K562 (cell line): ENCODE measurements around the gene PHC3. TPM values are rescaled to one million over a fixed set of nuclear protein-coding genes. Genes with fewer than 3 reads are reported as not detected.

Experiments
- ATAC-seq: fragments of 200-7000 bp; cut with Tn5 transposase; 3 replicates; pipeline ENCODE4 v1.9.1; 2020; ENCODE audit warnings: moderate library complexity
- BruUV-seq: library from RNA; stranded (reverse); fragments of 400-500 nt; replicated peaks from 2 replicates; lab custom pipeline; 2021; lab: Mats Ljungman, UMichigan
- CTCF ChIA-PET: fragments of 300-600 bp; formaldehyde crosslinking; extraction: SDS; loops from one replicate; lab custom pipeline; 2021; ENCODE audit warnings: low intra/inter-chr PET ratio; lab: Yijun Ruan, JAX
- POLR2A ChIA-PET: fragments of 300-600, 350-650 bp; sonication (Branson Sonifier 250); formaldehyde crosslinking; extraction: SDS; loops from one replicate; lab custom pipeline; 2021; ENCODE audit warnings: antibody characterized with exemption, inconsistent platforms; lab: Yijun Ruan, JAX
- DNase-seq, 4 experiments: peaks; one replicate each; pipeline versions ENCODE4 v3.0.0 to v3.0.0-alpha.2; 2011 to 2018; ENCODE audit warnings: low spot score in 3 of 4, mixed read lengths in 3 of 4; ENCODE audit errors: extremely low read depth in 1 of 4
- FAIRE-seq: peaks from 2 replicates; lab custom pipeline; 2011; peaks lifted over from hg19 to GRCh38; lab: Jason Lieb, UNC
- H2AFZ ChIP-seq: 2 replicates; pipeline ENCODE4 v1.6.0; 2011; ENCODE audit warnings: low read depth, low read length, control low read depth, inconsistent platforms
- H3K27ac ChIP-seq: fragments of 200-600 bp; 3 replicates; pipeline ENCODE4 v1.8.0; 2011; ENCODE audit warnings: low read depth, mild to moderate bottlenecking, control low read depth, inconsistent platforms, low read length, moderate library complexity, mixed read lengths; ENCODE audit errors: extremely low read depth
- H3K27me3 ChIP-seq, 2 experiments: fragments of 300-600 bp in 1 of 2; 2 replicates in 1 of 2; 3 replicates in 1 of 2; pipeline versions ENCODE4 v1.6.0 to v1.8.0; 2011; ENCODE audit warnings: inconsistent platforms in 2 of 2, low read length in 2 of 2, mild to moderate bottlenecking in 1 of 2, mixed read lengths in 1 of 2, moderate library complexity in 1 of 2; ENCODE audit not compliant: control insufficient read depth in 2 of 2, insufficient read depth in 2 of 2
- H3K36me3 ChIP-seq: fragments of 300-600 bp; 3 replicates; pipeline ENCODE4 v1.8.0; 2011; ENCODE audit warnings: mild to moderate bottlenecking, low read length, inconsistent platforms; ENCODE audit not compliant: control insufficient read depth, insufficient read depth
- H3K4me1 ChIP-seq, 2 experiments: fragments of 200-600 bp in 1 of 2; replicated peaks in 1 of 2; 2 replicates in 1 of 2; 3 replicates in 1 of 2; pipeline versions ENCODE4 v1.5.1 to v1.8.0; 2011; ENCODE audit warnings: inconsistent platforms in 2 of 2, low read length in 2 of 2, mild to moderate bottlenecking in 1 of 2, mixed read lengths in 1 of 2, moderate library complexity in 1 of 2; ENCODE audit not compliant: control insufficient read depth in 2 of 2, insufficient read depth in 2 of 2
- H3K4me2 ChIP-seq: 2 replicates; pipeline ENCODE4 v1.6.1; 2011; ENCODE audit warnings: low read length, control low read depth, inconsistent platforms, mixed read lengths; ENCODE audit not compliant: insufficient read depth
- H3K4me3 ChIP-seq: fragments of 200-600 bp; sonication (generic), shearing (Covaris generic); 2 replicates; pipeline ENCODE4 v1.5.1; 2016; ENCODE audit warnings: control low read depth, inconsistent platforms
- H3K79me2 ChIP-seq: fragments of 200-600 bp; 3 replicates; pipeline ENCODE4 v1.8.0; 2011; ENCODE audit warnings: low read length, inconsistent platforms; ENCODE audit not compliant: control insufficient read depth, insufficient read depth
- H3K9ac ChIP-seq, 2 experiments: 2 replicates each; pipeline versions ENCODE4 v1.6.0 to v1.6.1; 2011; ENCODE audit warnings: low read depth in 2 of 2, low read length in 2 of 2, control low read depth in 1 of 2, inconsistent platforms in 1 of 2, mild to moderate bottlenecking in 1 of 2, mixed read lengths in 1 of 2; ENCODE audit not compliant: insufficient read depth in 1 of 2
- H3K9me1 ChIP-seq: one replicate; pipeline ENCODE4 v1.6.0; 2011; ENCODE audit warnings: inconsistent platforms, mild to moderate bottlenecking, low read length, moderate library complexity; ENCODE audit not compliant: control insufficient read depth, insufficient read depth
- H3K9me3 ChIP-seq: replicated peaks from 2 replicates; pipeline ENCODE4 v1.5.1; 2011; ENCODE audit warnings: low read depth, low read length, inconsistent platforms; ENCODE audit not compliant: control insufficient read depth, insufficient read depth
- H4K20me1 ChIP-seq: replicated peaks from 2 replicates; pipeline ENCODE4 v1.6.1; 2011; ENCODE audit warnings: low read length, inconsistent platforms, mixed read lengths; ENCODE audit not compliant: control insufficient read depth, insufficient read depth
- ASH1L ChIP-seq: fragments of 450-650 bp; IDR thresholded peaks from 2 replicates; pipeline ENCODE4 v1.6.1; 2018; ENCODE audit warnings: borderline replicate concordance, mild to moderate bottlenecking, low read depth; ENCODE audit not compliant: partially characterized antibody
- BRD4 ChIP-seq: fragments of 200-600 bp; sonication (generic); IDR thresholded peaks from 2 replicates; pipeline ENCODE4 v1.6.1; 2017; ENCODE audit warnings: inconsistent platforms
- FOXA3 ChIP-seq, 2 experiments: fragments of 450-650 bp in 1 of 2; sonication (generic) in 1 of 2; formaldehyde crosslinking; IDR thresholded peaks in 1 of 2; conservative IDR thresholded peaks in 1 of 2; 2 replicates each; pipeline versions ENCODE4 v1.4.0 to v1.8.0; 2020 to 2022; ENCODE audit warnings: mild to moderate bottlenecking in 2 of 2, missing genetic modification reagents in 1 of 2
- L3MBTL2 ChIP-seq: fragments of 450-650 bp; IDR thresholded peaks from 2 replicates; pipeline ENCODE4 v1.6.1; 2016; ENCODE audit warnings: mild to moderate bottlenecking, moderate library complexity
- NKRF ChIP-seq: fragments of 450-650 bp; IDR thresholded peaks from 2 replicates; pipeline ENCODE4 v1.6.1; 2016; ENCODE audit warnings: borderline replicate concordance
- NR1H2 ChIP-seq: sonication (generic); formaldehyde crosslinking; IDR thresholded peaks from 2 replicates; pipeline ENCODE4 v1.4.0; 2020; ENCODE audit warnings: mild to moderate bottlenecking, missing genetic modification reagents
- PHTF2 ChIP-seq: fragments of 250-450 bp; sonication (Bioruptor Pico); IDR thresholded peaks from 2 replicates; pipeline ENCODE4 v1.5.0; 2021; ENCODE audit warnings: mild to moderate bottlenecking
- PTRF ChIP-seq: fragments of 450-650 bp; IDR thresholded peaks from 2 replicates; pipeline ENCODE4 v1.6.1; 2016; ENCODE audit warnings: mild to moderate bottlenecking, missing genetic modification characterization, missing compliant biosample characterization
- RBM14 ChIP-seq: fragments of 200-400 bp; formaldehyde crosslinking; IDR thresholded peaks from 2 replicates; pipeline ENCODE4 v1.6.1; 2018; ENCODE audit warnings: low read depth, mild to moderate bottlenecking, low read length, moderate library complexity, borderline replicate concordance; ENCODE audit not compliant: insufficient read depth
- ZNF76 ChIP-seq: fragments of 250-450 bp; sonication (Bioruptor Pico); IDR thresholded peaks from 2 replicates; pipeline ENCODE4 v1.4.0; 2020; ENCODE audit warnings: mild to moderate bottlenecking, moderate library complexity, borderline replicate concordance
- WGBS: fragments of 100-300 bp; shearing (Covaris generic); methylation state at CpG from one replicate; pipeline ENCODE4 v1.1.6; 2016; ENCODE audit warnings: low coverage, mixed read lengths; ENCODE audit not compliant: insufficient coverage; ENCODE audit errors: missing lambda C conversion rate; 5-methylcytosine and 5-hydroxymethylcytosine counted together
- in situ Hi-C: fragments of 300-500 bp; cut with MboI; formaldehyde crosslinking; loops from 4 replicates; pipeline ENCODE4 v1.15.0; 2018; ENCODE audit warnings: inconsistent platforms, mixed read lengths
- intact Hi-C: fragments of 100-400 bp; cut with micrococcal nuclease; formaldehyde crosslinking; loops from 2 replicates; pipeline ENCODE4 v1.14.2; 2022
- polyA plus RNA-seq, 8 experiments: library from polyadenylated mRNA; depleted of rRNA in 4 of 8; stranded (reverse) in 5 of 8; unstranded in 3 of 8; fragments of >200 nt; fragmentation: Nextera tagmentation in 2 of 8; fragmentation: Illumina TruSeq in 1 of 8; extraction: Ambion mirVana in 2 of 8; extraction: Trizol in 1 of 8; gene quantifications; 2 replicates each; pipeline versions ENCODE4 v1.2.1 to v1.2.3, GENCODE V29; 2011 to 2014; ENCODE audit warnings: inconsistent platforms in 1 of 8, missing spikeins in 1 of 8
- total RNA-seq, 7 experiments: library from RNA; depleted of rRNA in 6 of 7; stranded (reverse); fragments of >200 nt in 6 of 7; fragmentation: Illumina TruSeq in 2 of 7; extraction: Trizol in 2 of 7; gene quantifications; 2 replicates each; pipeline versions ENCODE4 v1.2.1 to v1.2.3, GENCODE V29; 2011 to 2021; ENCODE audit warnings: low replicate concordance in 1 of 7

The PHC3 gene
- total and polyA plus RNA-seq, 9 of the 15 experiments (the other 6 are each of a cell fraction or from before 2014, with no cell fraction given) = 3.1 to 21.6 (median 10.5) TPM

- Histone ChIP-seq H3K79me2 (no peaks in the 10 kb centered on the region), H3K4me2 (no peak overlapping the region), H3K4me1 (no peaks in the 10 kb centered on the region), H3K36me3 (peaks cover 90% of the 10 kb centered on the region), H4K20me1 (no peaks in the 10 kb centered on the region), H3K9me1 (no peaks in the 10 kb centered on the region), H2AFZ (no peak overlapping the region), H3K9ac (no peak overlapping the region), H3K4me3 (no peak overlapping the region), H3K9me3 (no peaks in the 10 kb centered on the region), H3K27ac (no peak overlapping the region), H3K27me3 (no peaks in the 10 kb centered on the region)
- DNase-seq (no peak), FAIRE-seq (no peak), ATAC-seq (no peak)
- WGBS = 83% methylated on average over 3 of the region's 3 CpGs
- TF ChIP-seq NR1H2 (CRISPR knock-in tag) = no peak
- no peak for TF ChIP-seq FOXA3 (CRISPR knock-in tag; conservative IDR thresholded peaks at IDR 0.05 in 1 of 2, IDR thresholded peaks at IDR 0.05 in 1 of 2)
- TF ChIP-seq RBM14 = no peak
- TF ChIP-seq ZNF76 (CRISPR knock-in tag) = no peak
- TF ChIP-seq L3MBTL2 = no peak
- no peak for TF ChIP-seq PHTF2 (CRISPR knock-in tag)
- TF ChIP-seq NKRF = no peak
- TF ChIP-seq BRD4 = no peak
- TF ChIP-seq PTRF (tag) = no peak
- TF ChIP-seq ASH1L = no peak
- ChIA-PET POLR2A (no interaction called here), CTCF (no interaction called here)
- intact Hi-C loops (no loop called here), in situ Hi-C loops (no loop called here)
- BruUV-seq = no TSS peak
Measured at GRCh38 chr3:170096342-170096741, 85.2 kb downstream of the PHC3 start.
